ENCODE data around the gene SDHB. TPM values are rescaled to one million over a fixed set of nuclear protein-coding genes. Genes with fewer than 3 reads are reported as not detected.

SDHB gene
- total RNA-seq, 1 experiment from 2014 or later: 159 TPM

DNA sequence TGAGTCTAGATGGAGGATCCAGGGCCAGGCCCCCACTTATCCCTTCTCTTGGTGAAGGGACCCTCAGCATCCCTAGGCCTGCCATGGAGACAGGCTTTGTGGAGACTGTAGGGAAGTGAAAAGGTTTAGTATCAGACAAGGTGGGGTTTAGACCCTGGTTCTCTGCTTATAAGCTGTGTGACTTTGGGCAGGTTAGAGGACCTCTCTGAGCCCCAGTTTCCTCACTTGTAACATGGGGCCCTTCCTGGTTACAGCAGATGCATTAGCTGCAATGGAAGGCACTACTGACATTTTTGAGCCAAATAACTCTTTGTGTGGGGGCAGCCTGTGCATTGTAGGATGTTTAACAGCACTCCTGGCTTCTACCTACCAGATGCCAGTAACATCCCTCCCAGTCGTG is 42.8 kb upstream of the SDHB start:
- ChIA-PET RAD21 (ENCODE audit: low non-redundant PET in 1 of 2, low total read pairs in 2 of 2, uncharacterized antibody in 2 of 2, unreplicated experiment in 2 of 2) (no interaction called here), POLR2A (no interaction called here), CTCF (no interaction called here)
- no peak overlapping the region for H3K4me2 ChIP-seq (ENCODE audit: low read length)
- no peak for TF ChIP-seq SIN3A (IDR thresholded peaks at IDR 0.05; ENCODE audit: low read depth)
- TF ChIP-seq SP1 (IDR thresholded peaks at IDR 0.05; ENCODE audit: low read depth): no peak
- no peak for TF ChIP-seq EZH2 (IDR thresholded peaks at IDR 0.05)
- no peak for TF ChIP-seq POLR2AphosphoS5 (IDR thresholded peaks at IDR 0.05; ENCODE audit: low read depth, low read length)
- TF ChIP-seq TCF7L2 (IDR thresholded peaks at IDR 0.05; ENCODE audit: borderline replicate concordance, extremely low read depth, insufficient read depth, insufficient read length): no peak
- no peak for TF ChIP-seq ZNF274 (IDR thresholded peaks at IDR 0.05; ENCODE audit: low read depth, low read length)
- no peak for TF ChIP-seq YY1 (IDR thresholded peaks at IDR 0.05; ENCODE audit: extremely low read depth, insufficient replicate concordance, low read depth, low read length)
- no peak for TF ChIP-seq SRF (IDR thresholded peaks at IDR 0.05; ENCODE audit: low read depth)
- no peak for TF ChIP-seq CEBPB (IDR thresholded peaks at IDR 0.05; ENCODE audit: low read depth)
- TF ChIP-seq CBX3 (IDR thresholded peaks at IDR 0.05; ENCODE audit: low read depth): no peak
- TF ChIP-seq, protein P1, sequence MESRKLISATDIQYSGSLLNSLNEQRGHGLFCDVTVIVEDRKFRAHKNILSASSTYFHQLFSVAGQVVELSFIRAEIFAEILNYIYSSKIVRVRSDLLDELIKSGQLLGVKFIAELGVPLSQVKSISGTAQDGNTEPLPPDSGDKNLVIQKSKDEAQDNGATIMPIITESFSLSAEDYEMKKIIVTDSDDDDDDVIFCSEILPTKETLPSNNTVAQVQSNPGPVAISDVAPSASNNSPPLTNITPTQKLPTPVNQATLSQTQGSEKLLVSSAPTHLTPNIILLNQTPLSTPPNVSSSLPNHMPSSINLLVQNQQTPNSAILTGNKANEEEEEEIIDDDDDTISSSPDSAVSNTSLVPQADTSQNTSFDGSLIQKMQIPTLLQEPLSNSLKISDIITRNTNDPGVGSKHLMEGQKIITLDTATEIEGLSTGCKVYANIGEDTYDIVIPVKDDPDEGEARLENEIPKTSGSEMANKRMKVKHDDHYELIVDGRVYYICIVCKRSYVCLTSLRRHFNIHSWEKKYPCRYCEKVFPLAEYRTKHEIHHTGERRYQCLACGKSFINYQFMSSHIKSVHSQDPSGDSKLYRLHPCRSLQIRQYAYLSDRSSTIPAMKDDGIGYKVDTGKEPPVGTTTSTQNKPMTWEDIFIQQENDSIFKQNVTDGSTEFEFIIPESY (IDR thresholded peaks at IDR 0.05; ENCODE audit: extremely low read depth, insufficient replicate concordance, low read length): no peak
- no peak for TF ChIP-seq JUND (IDR thresholded peaks at IDR 0.05)
- intact Hi-C loops (cut with micrococcal nuclease): no loop called here
- H3K9me3 ChIP-seq (ENCODE audit: control insufficient read depth in 1 of 2, insufficient read depth in 1 of 2, low read depth in 1 of 2, low read length in 2 of 2): no peaks in the 10 kb centered on the region
- H3K79me2 ChIP-seq (ENCODE audit: insufficient read depth, low read length): no peaks in the 10 kb centered on the region
- H3K4me1 ChIP-seq (ENCODE audit: control insufficient read depth in 1 of 2, insufficient read depth in 2 of 2, low read length in 2 of 2): peaks cover 0 to 5% of the 10 kb centered on the region in 2 experiments; a peak in 1 of 4 replicates
- no peaks in the 10 kb centered on the region for H4K20me1 ChIP-seq (ENCODE audit: insufficient read depth)
- DNase-seq (ENCODE audit: low read depth, low spot score) (no peak), ATAC-seq (no peak)
- BruUV-seq (replicated peaks): no TSS peak
- H2AFZ ChIP-seq (ENCODE audit: low read depth, low read length, poor library complexity, severe bottlenecking): no peak overlapping the region
- no peak overlapping the region for H3K9ac ChIP-seq (ENCODE audit: low read length)
- no peaks in the 10 kb centered on the region for H3K36me3 ChIP-seq (ENCODE audit: control insufficient read depth in 1 of 2, insufficient read depth in 2 of 2, low read length in 2 of 2)
- H3K4me3 ChIP-seq (replicated peaks in 1 of 2; ENCODE audit: low read depth in 1 of 2, low read length in 2 of 2): no peak overlapping the region
- no peak overlapping the region for H3K27ac ChIP-seq (ENCODE audit: low read depth, low read length)
- no peaks in the 10 kb centered on the region for H3K27me3 ChIP-seq (ENCODE audit: insufficient read depth, low read length)
- no peaks in the 10 kb centered on the region for H3K9me2 ChIP-seq (ENCODE audit: insufficient read depth)
